Activated CD8-positive, alpha-beta memory T cell treated with anti-CD3 and anti-CD28 coated beads for 48 hours (primary cell): ENCODE results near the gene POLRMT.
A peak's percentile ranks its signal among the peaks of the same experiment; 100 is the strongest.
"Not testable (repeated sequence)": the region's sequence is repeated elsewhere in the genome, so short reads cannot be mapped to it uniquely, and the experiment has no call there.

Source experiments
- DNase-seq, 3 experiments: peaks; one replicate each; pipeline ENCODE4 v3.0.0-alpha.2; 2020; ENCODE audit warnings: low read depth in 2 of 3, low spot score in 2 of 3

Gene POLRMT

DNA sequence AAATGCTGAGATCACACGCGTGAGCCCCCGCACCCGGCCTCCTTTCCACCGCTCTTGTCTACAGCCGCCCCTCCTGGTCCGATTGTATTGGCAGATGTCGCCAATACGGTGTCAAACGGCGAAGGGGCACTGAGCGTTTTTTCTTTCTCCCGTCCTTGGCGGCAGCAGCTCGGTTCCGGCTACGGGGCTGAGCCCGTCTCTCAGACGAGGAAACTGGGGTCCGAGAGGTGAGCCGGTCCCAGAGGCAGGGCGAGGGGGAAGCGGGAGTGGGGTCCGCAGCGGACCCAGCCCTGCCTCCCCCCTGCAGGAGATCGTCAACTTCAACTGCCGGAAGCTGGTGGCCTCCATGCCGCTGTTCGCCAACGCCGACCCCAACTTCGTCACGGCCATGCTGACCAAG is 20.4 kb downstream of the POLRMT start:
- no peak for DNase-seq

DNA sequence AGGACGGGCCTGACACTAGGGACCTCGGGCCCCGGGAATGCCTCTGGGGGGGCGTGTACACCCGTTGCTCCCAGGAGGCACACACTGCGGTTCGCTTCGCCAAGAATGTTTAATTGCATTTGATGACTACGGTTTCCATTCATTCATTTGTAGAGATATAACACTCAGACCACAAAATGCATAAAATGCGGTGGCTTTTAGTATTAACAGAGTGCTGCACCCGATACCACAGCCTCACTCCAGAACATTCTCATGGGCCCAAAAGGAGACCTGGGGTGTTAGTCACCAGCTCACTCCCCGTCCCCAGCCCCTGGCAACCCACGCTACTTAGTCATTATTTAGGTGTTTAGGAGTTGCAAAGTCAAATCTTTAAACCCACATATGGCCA is 21.9 kb downstream of the POLRMT start:
- peak in 2 of 3 experiments; percentile 38 to 56 for DNase-seq

DNA sequence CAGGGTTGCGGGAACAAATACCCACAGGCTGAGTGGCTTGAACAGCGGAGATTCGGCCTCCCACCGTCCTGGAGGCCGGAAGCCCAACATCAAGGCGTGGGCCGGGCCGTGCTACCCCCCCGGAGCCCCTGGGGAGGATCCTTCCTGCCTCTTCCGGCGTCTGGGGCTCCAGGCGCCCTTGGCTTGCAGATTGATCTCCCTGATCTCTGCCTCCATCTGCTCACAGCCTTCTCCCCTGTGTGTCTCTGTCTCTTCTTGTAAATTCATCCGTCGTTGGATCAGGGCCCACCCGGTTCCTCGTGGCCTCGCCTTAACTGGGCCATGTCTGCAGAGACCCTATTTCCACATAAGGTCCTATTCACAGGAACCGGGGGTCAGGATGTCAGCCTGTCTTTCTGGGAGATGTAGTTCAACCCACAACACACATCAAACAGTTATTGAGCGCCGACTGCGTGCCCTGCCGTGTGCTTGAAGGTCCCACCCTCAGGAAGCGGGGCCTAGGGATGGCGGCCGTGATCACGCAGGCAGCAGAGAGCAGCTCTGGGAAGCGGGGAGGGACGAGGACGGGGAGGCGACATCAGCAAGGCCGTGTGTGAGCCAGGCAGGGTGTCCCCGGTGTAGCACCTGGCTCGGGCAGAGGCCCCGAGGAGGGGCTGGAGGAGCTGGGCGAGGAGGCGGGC is 22.4 kb downstream of the POLRMT start:
- DNase-seq, result peak in 2 of 3 experiments; percentile 39 to 44

DNA sequence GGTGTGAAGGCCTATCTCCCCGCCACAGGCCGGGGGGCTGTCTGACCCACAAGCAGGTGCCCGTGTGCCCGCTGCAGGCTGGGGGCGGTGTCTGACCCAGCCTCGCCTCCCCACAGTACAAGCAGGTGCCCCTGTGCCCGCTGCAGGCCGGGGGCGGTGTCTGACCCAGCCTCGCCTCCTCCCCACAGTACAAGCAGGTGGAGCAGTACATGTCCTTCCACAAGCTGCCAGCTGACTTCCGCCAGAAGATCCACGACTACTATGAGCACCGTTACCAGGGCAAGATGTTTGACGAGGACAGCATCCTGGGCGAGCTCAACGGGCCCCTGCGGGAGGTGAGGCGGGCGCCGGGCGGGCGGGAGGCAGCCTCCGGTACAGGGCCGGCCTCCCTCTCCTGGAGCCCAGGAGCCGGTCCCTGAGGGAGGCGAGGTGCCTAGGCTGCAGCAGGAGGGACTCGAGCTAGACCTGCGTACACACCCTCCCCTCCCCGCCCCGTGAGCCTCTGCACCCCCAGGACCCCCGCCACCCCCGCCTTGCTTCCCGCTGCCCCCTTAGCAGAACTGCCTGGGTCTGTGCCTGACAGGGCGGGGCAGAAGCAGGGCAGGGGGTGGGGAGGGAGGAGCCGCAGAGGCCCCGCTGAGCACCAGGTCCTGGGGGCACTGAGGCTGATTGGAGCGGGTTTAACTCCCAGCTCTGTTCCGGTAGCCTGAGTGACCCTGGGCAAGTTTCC is 23.1 kb downstream of the POLRMT start:
- DNase-seq, result no peak

DNA sequence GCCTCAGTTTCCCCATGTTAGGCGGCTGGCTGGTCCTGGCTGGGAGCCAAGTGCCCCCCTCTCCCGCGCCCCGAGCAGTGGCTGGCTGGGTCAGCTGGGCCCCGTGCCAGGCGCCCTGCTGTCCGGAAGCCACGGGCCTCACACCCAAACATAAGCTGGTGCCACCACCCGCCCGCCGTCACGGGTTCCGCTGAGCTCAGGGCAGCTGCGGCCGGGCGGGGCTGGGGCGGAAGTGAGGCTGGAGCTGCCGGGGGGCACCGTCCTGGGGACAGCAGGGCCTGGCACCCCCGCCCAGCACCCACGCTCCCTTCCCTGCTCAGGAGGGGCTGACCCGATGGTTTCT is 24.4 kb downstream of the POLRMT start:
- no peak for DNase-seq

DNA sequence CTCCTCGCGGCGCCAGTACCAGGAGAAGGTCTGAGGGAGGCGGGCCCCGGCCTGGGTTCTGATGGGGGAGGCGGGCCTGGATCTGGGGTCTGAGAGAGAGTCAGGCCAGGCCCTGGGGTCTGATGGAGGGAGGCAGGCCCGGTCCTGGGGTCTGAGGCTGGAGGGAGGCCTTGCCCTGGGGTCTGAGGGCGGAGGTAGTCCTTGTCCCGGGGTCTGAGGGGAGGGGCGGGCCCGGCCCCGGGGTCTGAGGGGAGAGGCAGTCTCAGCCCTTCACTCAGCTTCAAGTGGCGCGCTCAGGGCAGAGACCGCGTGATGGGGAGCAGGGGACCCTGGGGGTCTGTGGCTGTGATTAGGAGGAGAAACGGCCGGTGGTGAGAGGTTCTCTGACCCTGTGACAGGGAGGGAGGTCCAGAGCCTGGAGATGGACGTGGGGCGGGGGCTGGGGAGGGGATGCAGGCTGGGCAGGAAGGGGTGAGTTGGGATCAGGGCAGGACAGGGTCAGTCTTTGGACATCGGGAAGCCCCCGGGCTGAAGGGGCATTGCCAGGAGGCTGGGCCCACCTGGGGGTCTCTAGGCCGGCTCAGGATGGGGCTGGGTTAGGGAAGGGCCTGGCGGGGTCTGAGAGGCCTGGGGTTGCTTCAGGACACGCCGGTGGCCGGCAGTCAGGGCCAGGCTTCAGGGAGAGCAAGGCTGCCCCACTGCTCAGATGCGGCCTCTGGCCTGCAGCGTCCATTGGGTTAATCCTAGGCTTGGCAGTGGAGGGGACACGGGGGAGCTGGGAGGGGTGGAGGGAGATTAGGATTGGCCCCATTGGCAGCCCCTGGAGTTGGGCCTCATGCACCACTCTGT is 25.0 kb downstream of the POLRMT start:
- no peak for DNase-seq

DNA sequence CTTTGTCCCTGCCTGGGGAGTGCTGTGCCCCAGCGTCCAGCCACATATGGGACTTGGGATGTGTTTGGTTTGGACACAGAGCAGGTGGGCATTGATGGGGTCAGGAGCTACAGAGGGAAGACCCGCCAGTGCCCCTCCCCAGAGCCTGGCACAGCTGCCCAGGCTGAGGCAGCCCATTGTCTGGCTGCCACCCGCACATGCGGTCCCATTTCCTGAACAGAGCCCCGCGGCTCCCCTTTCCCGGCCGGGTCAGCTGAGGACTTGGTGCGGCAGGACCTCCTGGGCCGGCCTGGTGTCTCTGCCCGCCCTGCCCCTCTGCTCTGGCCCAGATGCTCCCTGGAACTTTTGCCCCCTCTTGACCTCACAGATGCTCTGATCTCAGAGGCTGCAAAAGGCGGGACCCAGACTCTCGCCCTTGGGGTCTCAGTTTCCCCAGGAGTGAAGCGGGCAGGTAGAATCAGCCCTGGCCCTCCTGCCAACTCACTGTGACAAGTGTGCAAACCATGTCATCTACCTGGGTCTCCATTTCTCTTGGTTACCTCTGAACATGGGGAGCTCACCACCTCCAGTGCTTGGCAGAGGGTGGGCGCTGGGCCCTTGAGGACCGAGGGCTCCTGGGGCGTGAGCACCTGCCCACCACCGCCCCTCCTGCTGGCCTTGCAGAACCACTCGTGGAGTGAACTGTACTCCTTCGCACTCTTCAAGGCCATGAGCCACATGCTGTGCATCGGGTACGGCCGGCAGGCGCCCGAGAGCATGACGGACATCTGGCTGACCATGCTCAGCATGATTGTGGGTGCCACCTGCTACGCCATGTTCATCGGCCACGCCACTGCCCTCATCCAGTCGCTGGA is 25.8 kb downstream of the POLRMT start:
- DNase-seq, result no peak

DNA sequence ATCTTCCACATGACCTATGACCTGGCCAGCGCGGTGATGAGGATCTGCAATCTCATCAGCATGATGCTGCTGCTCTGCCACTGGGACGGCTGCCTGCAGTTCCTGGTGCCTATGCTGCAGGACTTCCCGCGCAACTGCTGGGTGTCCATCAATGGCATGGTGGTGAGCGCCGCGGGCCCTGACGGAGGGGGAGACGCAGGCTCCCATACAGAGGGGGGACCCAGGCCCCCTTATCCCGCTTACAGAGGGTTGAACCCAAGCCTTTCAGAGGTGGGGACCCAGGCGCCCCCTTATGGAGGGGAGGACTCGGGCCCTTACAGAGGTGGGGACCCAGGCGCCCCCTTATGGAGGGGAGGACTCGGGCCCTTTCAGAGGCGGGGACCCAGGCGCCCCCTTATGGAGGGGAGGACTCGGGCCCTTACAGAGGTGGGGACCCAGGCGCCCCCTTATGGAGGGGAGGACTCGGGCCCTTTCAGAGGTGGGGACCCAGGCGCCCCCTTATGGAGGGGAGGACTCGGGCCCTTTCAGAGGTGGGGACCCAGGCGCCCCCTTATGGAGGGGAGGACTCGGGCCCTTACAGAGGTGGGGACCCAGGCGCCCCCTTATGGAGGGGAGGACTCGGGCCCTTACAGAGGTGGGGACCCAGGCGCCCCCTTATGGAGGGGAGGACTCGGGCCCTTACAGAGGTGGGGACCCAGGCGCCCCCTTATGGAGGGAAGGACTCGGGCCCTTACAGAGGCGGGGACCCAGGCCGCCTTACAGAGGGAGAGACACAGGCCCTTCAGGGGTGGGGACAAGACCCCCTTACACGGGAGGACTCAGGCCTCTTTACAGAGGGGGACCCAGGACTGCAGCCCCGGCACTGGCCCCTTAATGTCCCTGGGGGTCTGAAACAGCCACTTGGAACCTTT is 28.0 kb downstream of the POLRMT start:
- DNase-seq, result peak in 2 of 3 experiments; percentile 20 to 31

DNA sequence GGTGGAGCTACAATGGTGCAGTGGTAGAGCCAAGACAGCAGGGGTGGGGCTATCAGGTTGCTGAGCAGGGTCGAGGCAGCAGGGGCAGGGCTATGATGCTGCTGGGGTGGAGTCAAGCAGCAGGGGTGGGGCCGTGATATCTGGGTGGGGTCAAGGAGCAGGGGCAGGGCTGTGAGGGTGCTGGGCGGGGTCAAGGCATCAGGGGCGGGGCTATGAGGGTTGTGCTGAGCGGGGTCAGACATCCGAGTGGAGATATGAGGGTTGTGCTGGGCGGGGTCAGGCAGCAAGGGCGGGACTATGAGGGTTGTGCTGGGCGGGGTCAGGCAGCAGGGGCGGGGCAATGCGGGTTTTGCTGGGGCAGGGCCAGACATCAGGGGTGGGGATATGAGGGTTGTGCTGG is 29.0 kb downstream of the POLRMT start:
- DNase-seq, result peak in 2 of 3 experiments; percentile 32 to 47

DNA sequence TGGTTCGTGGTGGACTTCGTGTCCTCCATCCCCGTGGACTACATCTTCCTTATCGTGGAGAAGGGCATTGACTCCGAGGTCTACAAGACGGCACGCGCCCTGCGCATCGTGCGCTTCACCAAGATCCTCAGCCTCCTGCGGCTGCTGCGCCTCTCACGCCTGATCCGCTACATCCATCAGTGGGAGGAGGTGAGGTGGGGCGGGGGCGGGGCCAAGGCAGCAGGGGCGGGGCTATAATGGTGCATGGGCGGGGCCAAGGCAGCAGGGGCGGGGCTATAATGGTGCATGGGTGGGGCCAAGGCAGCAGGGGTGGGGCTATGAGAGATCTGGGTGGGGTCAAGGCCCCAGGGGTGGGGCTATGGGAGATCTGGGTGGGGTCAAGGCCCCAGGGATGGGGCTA is 29.6 kb downstream of the POLRMT start:
- DNase-seq, result peak in 1 of 3 experiments; percentile 35

DNA sequence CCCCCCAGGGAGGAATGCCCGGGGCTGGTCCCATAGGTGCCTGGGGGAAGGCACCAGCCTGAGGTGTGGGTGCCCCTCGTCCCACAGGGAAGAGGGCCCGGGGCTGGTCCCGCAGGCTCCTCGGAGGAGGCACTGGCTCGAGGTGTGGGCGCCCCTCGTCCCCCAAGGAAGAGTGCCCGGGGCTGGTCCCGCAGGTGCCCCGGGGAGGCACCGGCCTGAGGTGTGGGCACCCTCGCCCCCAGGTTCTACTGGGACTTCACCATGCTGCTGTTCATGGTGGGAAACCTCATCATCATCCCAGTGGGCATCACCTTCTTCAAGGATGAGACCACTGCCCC is 30.1 kb downstream of the POLRMT start:
- DNase-seq, result not testable (repeated sequence)

DNA sequence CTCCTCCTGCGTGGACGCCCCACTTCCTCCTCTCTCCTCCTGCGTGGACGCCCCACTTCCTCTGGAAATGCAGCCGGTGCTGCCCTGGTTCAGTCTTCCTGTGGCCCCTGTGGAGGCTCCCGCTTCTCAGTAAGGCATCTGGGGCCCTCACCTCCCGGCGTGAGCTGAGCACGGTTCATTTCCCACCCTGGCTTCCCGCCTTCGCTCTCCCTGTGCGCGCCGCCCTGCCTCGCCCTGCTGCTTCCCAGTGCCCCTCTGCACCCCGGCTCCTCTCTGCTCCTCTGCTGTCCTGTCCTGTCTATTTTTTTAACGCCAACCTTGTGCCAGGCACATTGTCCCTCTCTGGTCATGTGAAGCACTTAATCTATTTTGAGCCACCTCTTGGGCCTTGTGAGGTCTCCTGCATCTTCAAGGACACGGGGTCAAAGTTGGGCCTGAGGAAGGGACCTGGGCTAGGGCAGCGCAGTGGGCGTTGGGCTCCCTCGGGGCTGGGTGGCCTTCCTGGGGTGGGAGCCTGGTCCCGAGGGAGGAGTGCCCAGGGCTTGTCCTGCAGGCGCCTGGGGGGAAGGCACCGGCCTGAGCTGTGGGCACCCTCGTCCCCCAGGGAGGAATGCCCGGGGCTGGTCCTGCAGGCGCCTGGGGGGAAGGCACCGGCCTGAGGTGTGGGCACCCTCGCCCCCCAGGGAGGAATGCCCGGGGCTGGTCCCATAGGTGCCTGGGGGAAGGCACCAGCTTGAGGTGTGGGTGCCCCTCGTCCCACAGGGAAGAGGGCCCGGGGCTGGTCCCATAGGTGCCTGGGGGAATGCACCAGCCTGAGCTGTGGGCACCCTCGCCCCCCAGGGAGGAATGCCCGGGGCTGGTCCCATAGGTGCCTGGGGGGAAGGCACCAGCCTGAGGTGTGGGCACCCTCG is 30.7 kb downstream of the POLRMT start:
- DNase-seq, result no peak

DNA sequence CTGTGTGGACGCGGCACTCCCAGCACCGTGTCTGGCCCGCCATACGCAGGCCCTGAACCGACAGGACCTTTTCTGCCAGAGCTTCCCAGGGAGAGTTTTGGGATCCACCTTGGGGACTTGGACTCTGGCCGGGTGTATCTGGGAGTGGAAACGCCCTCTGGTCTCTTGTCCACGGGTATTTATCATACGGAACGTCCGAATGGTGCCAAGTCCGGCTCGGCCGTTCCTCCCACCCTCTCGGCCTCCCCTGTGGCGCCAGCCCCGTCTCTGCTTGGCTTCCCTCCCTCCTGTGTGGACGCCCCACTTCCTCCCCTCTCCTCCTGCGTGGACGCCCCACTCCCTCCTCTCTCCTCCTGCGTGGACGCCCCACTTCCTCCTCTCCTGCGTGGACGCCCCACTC is 31.5 kb downstream of the POLRMT start:
- no peak for DNase-seq

DNA sequence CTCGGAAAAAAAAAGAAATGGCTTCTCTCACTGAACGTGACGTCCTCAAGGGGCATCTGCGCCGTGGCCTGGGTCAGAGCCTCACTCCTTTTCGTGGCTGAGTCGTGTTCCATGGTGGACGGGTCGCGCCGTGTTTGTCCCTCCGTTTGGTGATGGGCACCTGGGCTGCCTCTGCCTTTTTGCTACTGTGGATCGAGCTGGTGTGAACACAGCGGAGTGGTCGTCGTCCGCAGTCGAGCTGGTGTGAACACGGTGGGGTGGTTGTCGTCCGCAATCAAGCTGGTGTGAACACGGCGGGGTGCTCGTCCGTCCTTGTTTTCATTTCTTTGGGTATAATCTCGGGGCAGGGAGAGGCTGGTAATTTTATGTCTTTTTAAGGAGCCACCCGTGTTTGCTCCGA is 32.0 kb downstream of the POLRMT start:
- DNase-seq, result no peak

DNA sequence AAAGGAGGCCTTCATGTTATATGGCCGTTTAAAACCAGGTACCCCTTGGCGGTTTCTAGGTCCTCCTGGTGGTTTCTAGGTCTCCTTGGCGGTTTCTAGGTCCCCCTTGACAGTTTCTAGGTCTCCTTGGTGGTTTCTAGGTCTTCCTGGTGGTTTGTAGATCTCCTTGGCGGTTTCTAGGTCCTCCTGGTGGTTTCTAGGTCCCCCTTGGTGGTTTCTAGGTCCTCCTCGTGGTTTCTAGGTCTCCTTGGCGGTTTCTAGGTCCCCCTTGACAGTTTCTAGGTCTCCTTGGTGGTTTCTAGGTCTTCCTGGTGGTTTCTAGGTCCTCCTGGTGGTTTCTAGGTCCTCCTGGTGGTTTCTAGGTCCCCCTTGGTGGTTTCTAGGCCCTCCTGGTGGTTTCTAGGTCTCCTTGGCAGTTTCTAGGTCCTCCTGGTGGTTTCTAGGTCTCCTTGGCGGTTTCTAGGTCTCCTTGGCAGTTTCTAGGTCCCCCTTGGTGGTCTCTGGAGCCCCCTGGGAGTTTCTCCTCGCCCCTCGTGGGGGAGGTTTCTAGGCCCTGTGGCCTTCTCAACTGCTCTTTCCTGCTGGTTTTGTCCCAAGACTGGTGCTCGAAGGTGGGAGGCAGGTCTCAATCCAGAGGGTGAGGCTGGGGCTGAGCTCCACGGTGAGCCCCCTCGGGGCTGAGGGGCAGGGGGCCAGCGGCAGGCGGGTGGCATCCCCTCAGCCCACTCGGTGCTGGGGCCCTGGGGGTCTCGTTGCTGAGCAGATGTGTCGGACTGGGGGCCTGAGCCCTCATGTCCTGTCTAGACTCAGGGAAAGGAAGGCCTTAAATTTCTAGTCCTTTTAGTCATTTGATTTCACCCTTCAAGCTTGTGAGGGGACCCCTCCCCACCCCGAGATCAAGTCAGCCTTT is 35.7 kb downstream of the POLRMT start:
- DNase-seq, result no peak

DNA sequence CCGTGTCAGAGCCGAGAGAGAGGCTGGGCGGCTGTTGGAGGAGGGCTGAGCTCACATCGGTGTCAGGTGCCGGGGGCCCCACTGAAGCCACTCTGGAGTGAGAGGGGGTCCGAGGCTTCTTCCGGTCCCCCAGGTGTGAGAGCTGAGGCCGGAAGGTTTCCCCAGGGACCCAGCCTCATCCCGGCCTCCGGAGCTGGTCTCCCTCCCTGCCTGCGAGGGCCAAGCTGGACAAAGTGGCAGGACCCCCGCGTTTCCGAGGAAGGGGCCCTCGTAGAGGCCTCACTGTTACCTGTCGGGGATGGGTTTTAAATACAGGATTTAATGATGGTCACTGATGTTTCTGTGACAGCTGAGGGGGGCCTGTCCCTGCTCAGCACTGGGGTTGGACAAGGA is 37.1 kb downstream of the POLRMT start:
- DNase-seq, result no peak

DNA sequence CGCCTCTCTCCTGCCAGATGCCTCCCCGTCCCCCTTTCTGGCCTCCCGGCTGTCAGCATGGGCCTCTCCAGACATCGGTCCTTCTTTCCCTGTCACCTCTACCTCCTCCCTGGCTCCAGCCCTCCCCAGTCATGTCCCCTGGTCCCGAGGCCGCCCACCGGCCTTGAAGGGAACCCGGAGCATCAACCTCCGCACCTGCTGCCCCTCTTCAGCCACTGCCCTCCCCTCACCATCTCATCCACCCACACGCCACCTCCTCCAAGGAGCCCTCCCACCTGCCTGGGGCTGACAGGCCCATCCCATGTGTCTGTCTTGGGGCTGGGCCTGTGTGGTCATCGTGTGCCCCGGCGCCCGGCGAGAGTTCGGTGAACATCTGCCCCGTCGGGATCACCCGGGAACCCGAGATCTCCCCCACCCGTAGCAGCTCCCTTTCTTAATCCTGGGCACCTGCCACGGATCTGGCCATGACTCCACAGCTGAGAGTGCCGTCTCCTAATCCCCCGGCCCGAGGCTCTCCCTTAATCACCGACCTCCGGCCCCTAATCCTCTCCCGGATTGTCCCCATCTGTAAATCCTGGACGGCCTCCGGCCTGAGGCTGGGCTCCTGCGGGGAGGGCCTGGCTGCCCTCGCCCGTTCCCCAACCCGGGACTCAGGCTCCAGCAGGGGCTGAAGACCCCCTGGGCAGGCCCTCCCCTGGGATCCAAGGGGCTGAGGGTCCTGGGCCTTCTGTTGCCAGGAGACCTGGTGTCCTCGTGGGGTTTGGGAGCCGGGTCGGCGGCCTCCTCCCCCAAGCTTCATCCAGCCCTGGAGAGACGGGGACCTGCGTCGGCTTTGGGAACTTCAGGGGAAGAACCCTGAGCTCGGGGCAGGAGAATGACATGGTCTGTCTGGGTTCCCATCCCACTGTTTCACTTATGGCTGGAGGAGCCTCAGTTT is 37.7 kb downstream of the POLRMT start:
- DNase-seq, result no peak
